A549 (cell line): Measurements from ENCODE around the gene LGI1.

Experiments
- CHD2 ChIP-seq: fragments of 150-350 bp; IDR thresholded peaks from 2 replicates; pipeline ENCODE4 v1.6.1; 2014; ENCODE audit warnings: low read length; ENCODE audit not compliant: partially characterized antibody
- EP300 ChIP-seq, 2 experiments: fragments of >200 bp; sonication (Bioruptor Twin); formaldehyde crosslinking; IDR thresholded peaks; 2 replicates in 1 of 2; 3 replicates in 1 of 2; pipeline ENCODE4 v1.6.1; 2016 to 2017
- FOXS1 ChIP-seq: fragments of 250-450 bp; sonication (Bioruptor Pico); IDR thresholded peaks from 2 replicates; pipeline ENCODE4 v1.5.0; 2020; ENCODE audit warnings: mild to moderate bottlenecking, moderate library complexity
- NFE2L2 ChIP-seq: fragments of 150-350 bp; conservative IDR thresholded peaks from 2 replicates; pipeline ENCODE4 v1.6.1; 2014; ENCODE audit warnings: low read length
- PHF8 ChIP-seq: fragments of 200-600 bp; sonication (generic); IDR thresholded peaks from 2 replicates; pipeline ENCODE4 v1.6.1; 2016; ENCODE audit warnings: low read depth, mild to moderate bottlenecking, antibody characterized with exemption, moderate library complexity, borderline replicate concordance
- POLR2A ChIP-seq: IDR thresholded peaks from 2 replicates; pipeline ENCODE4 v1.6.1; 2012; ENCODE audit warnings: mild to moderate bottlenecking, low read length
- RAD21 ChIP-seq, 2 experiments: fragments of >200 bp in 1 of 2; sonication (Bioruptor Twin) in 1 of 2; formaldehyde crosslinking in 1 of 2; IDR thresholded peaks in 1 of 2; conservative IDR thresholded peaks in 1 of 2; 2 replicates in 1 of 2; 3 replicates in 1 of 2; pipeline ENCODE4 v1.6.1; 2012 to 2018; ENCODE audit warnings: inconsistent platforms in 1 of 2
- REST ChIP-seq: fragments of 200-600 bp; sonication (generic); IDR thresholded peaks from 2 replicates; pipeline ENCODE4 v1.6.1; 2016; ENCODE audit warnings: antibody characterized with exemption, mild to moderate bottlenecking, moderate library complexity
- ZFP36 ChIP-seq: fragments of 450-650 bp; IDR thresholded peaks from 2 replicates; pipeline ENCODE4 v1.6.1; 2014; ENCODE audit warnings: borderline replicate concordance; ENCODE audit not compliant: partially characterized antibody
- TF ChIP-seq, protein P1 (sequence below): fragments of >200 bp; sonication (Bioruptor Twin); formaldehyde crosslinking; IDR thresholded peaks from 3 replicates; pipeline ENCODE4 v1.5.1; 2016

DNA sequence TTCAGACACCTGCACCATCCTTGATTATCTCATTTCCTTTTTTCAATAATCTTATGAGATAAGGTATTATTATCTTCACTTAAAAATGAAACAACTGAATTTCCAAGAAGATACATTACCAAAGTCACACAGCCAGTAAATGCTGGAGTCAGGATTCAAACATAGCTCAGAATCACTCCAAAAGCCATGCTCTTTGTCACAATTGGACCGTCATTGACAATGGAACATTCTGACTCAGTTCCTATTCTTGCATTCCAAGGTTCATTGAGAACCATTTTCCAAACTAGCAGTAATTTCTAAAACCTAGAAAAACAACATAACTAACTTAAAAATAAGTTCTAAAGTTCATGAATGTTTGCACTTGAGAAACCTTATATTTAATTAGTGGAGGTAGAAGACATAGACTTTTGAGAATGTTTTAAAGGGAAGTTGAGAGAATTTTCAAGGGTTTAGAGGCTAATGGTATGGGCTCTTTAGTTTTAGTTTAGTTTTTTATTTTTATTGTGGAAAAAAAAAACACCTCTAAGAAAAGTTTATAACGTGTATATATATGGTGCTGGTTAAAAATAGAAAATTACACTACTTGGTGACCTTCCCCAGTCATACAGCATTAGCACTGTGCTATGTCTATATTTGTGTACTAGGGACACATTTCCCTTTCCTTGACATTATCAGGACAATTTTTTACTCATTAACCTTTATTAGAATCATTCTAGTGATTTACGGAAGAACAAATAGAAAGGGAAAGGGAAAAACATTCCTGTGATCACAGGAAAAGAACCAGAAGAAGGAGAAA, 30.9 kb downstream of the LGI1 start:
- TF ChIP-seq EP300 (IDR thresholded peaks at IDR 0.05) (no peak), NFE2L2 (no peak), RAD21 (conservative IDR thresholded peaks at IDR 0.05 in 1 of 2, IDR thresholded peaks at IDR 0.05 in 1 of 2) (no peak), POLR2A (no peak), CHD2 (no peak), FOXS1 (no peak), PHF8 (no peak), ZFP36 (no peak), REST (no peak)
- TF ChIP-seq, protein P1, sequence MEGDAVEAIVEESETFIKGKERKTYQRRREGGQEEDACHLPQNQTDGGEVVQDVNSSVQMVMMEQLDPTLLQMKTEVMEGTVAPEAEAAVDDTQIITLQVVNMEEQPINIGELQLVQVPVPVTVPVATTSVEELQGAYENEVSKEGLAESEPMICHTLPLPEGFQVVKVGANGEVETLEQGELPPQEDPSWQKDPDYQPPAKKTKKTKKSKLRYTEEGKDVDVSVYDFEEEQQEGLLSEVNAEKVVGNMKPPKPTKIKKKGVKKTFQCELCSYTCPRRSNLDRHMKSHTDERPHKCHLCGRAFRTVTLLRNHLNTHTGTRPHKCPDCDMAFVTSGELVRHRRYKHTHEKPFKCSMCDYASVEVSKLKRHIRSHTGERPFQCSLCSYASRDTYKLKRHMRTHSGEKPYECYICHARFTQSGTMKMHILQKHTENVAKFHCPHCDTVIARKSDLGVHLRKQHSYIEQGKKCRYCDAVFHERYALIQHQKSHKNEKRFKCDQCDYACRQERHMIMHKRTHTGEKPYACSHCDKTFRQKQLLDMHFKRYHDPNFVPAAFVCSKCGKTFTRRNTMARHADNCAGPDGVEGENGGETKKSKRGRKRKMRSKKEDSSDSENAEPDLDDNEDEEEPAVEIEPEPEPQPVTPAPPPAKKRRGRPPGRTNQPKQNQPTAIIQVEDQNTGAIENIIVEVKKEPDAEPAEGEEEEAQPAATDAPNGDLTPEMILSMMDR, result no peak
